ENCODE measurements around the gene MYCBP.
"Not testable (repeated sequence)": the region's sequence is repeated elsewhere in the genome, so short reads cannot be mapped to it uniquely, and the experiment has no call there.

The MYCBP gene

DNA sequence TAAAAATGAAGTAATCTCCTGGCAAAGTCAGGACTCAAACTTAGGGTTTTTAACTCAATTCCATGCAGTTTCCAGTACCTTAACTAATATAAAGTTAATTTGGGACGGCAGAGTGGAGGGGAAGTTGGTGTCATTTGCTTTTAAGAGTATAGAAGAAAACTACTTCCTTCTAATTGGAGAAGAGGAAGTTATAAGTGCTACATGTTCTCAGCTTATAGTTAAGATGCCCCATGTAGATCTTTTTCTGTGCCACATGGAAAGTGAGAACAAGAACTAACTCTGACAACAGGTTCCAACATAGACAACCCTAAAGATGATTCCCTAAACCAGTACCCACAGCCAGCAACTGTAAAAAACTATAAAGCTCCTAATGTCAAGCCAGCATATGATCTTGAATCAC is 25.1 kb downstream of the MYCBP start:
- DNase-seq = no peak
- no peak for TF ChIP-seq POLR2A (IDR thresholded peaks at IDR 0.05; ENCODE audit: low read length)
- no peak for TF ChIP-seq GATA1 (IDR thresholded peaks at IDR 0.05; ENCODE audit: low read depth, low read length)

DNA sequence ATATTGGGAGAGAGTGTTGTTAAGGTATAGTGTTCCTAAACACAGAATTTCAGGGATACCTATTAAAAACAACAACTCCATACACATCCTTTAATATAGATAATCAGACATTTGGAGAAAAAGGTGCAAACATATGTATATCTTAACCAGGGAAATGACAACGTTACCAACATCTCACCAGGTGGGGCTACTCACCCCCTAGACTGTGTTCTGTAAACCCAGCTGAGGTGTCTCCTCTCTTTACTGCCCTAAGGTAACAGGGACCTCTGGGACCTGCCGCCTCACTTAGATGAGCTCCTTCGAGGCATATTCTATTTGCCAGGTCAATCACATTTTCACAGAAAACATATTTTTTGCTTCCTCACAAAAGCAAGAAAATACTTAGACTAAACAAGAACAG is 26.9 kb downstream of the MYCBP start:
- TF ChIP-seq POLR2A (IDR thresholded peaks at IDR 0.05; ENCODE audit: low read length) (no peak), GATA1 (IDR thresholded peaks at IDR 0.05; ENCODE audit: low read depth, low read length) (no peak)
- peak in 1 of 2 experiments; percentile 9 for DNase-seq

DNA sequence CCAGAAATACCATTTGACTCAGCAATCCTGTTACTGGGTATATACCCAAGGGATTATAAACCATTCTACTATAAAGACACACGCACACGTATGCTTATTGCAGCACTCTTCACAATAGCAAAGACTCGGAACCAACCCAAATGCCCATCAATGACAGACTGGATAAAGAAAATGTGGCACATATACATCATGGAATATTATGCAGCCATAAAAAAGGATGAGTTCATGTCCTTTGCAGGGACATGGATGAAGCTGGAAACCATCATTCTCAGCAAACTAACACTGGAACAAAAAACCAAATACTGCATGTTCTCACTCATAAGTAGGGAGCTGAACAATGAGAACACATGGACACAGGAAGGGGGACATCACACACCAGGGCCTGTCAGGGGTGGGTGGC is 28.1 kb downstream of the MYCBP start:
- not testable (repeated sequence) for DNase-seq

DNA sequence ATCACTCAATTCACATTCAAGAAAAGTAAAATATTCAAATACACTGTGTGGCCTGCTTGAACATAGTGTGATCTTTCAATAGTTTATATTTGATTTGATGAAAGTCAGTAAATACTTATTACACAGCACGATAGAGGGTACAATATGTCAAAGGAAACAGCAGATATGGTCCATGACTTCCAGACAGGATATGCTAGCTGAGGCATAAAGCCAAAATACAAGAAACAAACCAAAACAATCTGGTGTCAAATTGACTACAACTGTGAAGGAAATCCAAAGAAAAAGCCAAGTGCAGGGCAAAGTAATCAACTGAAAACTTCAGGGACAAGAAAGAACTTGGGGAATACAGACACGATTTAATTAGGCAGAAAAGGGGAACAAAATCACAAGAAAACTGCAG is 32.9 kb downstream of the MYCBP start:
- no peak for DNase-seq
- no peak for TF ChIP-seq POLR2A (IDR thresholded peaks at IDR 0.05; ENCODE audit: low read length)
- no peak for TF ChIP-seq GATA1 (IDR thresholded peaks at IDR 0.05; ENCODE audit: low read depth, low read length)

DNA sequence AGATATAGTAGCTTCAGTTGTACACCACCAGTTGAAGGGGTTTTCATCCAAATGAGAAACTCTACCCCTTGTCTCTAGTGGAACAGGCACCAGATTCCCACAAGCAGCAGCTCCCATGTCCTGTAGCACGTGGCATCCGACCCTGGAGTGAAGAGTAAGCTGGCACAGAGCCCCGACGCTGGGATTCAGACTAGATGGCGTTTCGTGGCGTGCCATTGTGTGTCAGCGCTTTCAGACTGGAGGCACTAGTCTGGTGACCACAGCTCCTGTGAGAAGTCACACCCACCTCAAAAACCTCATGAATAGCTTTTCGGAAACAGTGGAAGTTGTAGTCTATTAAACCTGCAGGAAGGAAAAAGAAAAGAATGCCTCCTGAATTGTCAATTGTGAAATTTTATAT is 33.8 kb downstream of the MYCBP start:
- no peak for TF ChIP-seq POLR2A (IDR thresholded peaks at IDR 0.05; ENCODE audit: low read length)

DNA sequence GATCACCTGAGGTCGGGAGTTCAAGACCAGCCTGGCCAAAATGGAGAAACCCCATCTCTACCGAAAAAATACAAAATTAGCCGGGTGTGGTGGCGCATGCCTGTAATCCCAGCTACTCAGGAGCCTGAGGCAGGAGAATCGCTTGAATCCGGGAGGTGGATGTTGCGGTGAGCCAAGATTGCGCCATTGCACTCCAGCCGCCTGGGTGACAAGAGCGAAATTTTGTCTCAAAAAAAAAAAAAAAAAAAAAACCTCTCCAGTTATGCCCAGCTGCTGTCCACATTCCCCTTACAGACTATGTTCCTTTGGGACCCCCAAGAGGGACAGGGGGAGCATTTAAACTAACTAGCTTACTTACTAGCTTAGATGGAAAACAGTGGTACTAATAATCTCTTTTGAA is 36.8 kb downstream of the MYCBP start:
- DNase-seq = not testable (repeated sequence)

More for the DNA sequence above, 33.8 kb downstream of the MYCBP start:
- no peak for DNase-seq

DNA sequence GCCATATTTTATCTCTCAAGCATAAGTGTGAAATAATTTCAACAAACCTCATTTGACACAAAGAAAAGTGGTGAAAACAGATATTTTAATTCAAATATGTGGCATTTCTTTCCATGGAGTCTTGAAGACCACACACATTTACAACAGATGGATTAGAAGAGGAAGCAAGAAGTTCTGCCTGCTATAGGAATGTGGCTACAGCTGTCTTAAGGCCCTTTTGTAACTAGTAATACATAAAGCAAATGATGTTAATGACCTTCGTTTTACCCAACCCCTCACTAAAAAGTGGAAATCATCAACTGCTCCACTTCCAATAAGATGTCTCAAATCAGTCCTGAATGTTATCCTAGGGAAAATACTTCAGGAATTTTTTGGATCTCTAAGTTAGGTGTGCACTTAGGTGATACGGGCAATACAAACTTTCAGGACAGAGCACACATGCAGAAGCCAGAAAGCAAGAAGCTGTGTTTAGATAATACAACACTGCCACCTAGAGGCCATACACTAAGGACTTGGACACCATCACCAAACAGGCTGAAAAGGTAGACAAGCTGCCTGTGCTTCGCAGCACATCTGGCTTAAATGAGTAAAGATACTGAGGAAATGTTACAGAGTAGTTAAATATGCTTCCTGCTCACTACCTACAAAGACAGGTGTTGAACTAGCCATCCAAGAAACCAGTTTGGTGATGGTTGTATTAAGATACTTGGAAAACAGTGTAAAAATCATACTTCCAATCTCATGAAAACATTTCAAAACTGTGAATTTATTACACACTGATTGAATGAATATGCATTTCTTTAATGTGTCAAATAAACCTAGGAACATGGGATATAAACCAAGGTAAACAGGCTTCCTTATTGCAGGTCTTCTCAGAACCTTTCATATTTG is 38.0 kb downstream of the MYCBP start:
- no peak for TF ChIP-seq POLR2A (IDR thresholded peaks at IDR 0.05; ENCODE audit: low read length)
- TF ChIP-seq GATA1 (IDR thresholded peaks at IDR 0.05; ENCODE audit: low read depth, low read length) = no peak
- DNase-seq = peak; percentile 86 to 90

DNA sequence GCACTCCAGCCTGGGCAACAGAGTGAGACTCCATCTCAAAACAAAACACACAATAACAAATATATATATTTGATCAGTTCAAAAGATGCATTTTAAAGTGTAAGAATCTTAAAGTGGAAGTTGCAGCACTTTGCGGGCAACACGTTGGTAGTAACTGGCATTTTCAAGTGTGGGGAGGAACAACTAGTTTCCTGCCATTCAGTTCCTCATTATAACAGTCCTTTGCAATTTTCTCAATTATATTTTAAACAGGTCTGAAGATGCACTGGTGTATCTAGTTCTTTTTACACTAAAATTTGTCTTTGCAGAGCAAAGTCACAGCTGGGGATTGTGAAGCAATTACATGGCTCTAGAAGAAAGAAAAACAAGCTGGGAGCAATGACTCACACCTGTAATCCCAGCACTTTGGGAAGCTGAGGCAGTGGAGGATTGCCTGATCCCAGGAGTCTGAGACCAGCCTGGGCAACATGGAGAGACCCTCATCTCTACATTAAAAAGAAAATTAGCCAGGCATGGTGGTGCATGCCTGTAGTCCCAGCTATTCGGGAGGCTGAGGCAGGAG is 38.8 kb downstream of the MYCBP start:
- no peak for TF ChIP-seq POLR2A (IDR thresholded peaks at IDR 0.05; ENCODE audit: low read length)
- no peak for TF ChIP-seq GATA1 (IDR thresholded peaks at IDR 0.05; ENCODE audit: low read depth, low read length)
- no peak for DNase-seq

DNA sequence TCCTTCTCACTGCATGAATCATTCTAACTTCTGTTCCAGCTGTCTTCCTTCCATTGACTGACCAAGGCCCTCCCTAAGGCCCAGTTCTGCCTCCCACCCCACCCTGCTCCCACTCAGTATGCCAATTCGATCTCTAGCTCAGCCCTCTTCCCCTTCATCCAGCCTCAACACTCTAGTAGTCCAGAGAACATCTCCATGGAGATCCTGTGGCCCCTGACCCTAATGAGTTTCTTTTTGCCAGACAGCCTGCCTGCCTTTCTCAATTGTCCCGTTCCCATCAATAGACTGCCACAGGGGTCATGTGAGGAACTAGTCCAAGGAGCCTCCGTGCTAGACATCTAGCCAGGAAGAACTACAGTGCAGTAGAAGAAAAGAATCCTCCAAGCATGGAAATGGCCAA is 40.0 kb downstream of the MYCBP start:
- TF ChIP-seq GATA1 (IDR thresholded peaks at IDR 0.05; ENCODE audit: low read depth, low read length) (no peak), POLR2A (IDR thresholded peaks at IDR 0.05; ENCODE audit: low read length) (no peak)
- DNase-seq = no peak

DNA sequence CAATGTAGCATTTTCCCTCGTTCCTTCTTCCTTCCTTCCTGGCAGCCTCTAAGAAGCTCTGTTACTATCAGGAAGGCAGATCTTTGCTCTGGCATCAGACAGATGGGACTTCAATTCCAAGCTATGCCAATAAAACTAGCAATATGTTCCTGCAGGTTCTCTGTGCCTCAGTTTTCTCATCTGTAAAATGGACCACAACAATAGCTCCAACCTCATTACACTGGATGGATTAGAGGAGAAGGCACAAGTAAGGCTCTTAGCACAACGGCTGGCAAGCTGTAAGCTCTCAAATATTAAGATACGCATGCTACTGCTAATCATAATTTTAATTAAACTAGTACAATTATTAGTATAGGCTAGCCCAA is 40.8 kb downstream of the MYCBP start:
- DNase-seq = no peak
- TF ChIP-seq POLR2A (IDR thresholded peaks at IDR 0.05; ENCODE audit: low read length) (no peak), GATA1 (IDR thresholded peaks at IDR 0.05; ENCODE audit: low read depth, low read length) (no peak)

DNA sequence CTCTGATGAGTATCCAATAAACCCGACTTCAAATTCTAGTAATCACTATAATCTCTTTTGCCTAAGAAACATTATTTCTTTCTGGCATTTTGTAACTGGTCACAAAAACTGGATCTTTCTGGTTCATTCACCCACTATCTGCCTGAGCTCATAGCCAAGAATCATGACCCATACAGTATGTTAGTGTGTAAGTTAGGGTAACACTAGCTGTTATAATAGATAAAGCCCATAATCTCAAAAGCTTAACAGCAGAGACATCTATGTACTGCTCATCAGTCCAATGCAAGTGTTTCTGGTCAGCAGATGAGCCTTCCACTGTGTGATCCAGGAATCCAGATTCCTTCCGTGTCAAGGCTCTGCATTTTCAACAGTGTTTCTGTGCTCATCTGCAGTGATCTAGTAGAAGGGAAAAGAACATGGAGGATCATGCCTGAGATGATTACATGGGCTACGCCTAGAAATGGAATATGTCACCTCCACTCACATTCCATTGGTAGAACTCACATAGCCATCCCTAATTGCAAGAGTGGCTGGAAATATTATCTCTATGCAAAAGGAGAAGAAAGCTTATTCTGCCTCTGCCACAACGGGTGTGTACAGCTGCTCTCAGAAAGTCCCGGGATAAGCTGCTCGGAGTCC is 41.3 kb downstream of the MYCBP start:
- peak in 1 of 2 experiments; percentile 68 for DNase-seq
- TF ChIP-seq POLR2A (IDR thresholded peaks at IDR 0.05; ENCODE audit: low read length) = no peak
- TF ChIP-seq GATA1 (IDR thresholded peaks at IDR 0.05; ENCODE audit: low read depth, low read length) = no peak

DNA sequence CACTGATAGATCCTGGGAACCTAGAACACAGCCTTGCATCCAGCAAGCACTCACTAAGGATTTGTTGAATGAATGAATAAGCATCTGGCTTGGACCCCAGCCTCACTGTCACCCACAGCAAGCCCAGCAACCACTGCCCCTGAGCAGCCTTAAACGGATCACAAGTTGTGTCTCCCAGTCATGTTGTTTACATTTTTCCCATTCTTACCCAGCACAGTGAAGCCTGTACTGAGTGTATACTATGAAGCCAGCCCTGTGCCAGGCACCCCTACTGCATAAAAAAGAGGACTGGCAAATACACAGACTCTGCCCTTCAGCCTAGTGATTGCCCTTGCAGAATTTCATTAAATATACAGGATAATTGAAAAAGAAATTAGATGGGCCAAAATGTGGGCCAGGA is 43.8 kb downstream of the MYCBP start:
- no peak for DNase-seq
- TF ChIP-seq GATA1 (IDR thresholded peaks at IDR 0.05; ENCODE audit: low read depth, low read length) (no peak), POLR2A (IDR thresholded peaks at IDR 0.05; ENCODE audit: low read length) (no peak)

DNA sequence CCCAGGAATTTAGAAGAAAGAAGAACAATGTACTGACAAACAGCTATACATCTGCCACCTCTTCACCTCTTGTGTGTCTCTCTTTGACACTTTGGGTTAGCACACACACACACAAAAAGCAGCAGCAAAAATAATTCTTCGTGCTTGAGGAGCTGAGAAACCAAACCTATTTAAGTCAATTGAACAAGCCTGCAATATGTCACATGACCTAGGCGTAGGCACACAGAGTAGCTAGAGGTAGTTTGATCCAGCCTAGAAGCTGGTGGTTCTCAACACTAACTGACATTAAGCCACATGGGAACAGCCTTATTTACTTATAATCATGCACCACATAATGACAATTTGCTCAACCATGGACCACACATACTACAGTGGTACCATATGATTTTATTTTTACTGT is 45.8 kb downstream of the MYCBP start:
- TF ChIP-seq GATA1 (IDR thresholded peaks at IDR 0.05; ENCODE audit: low read depth, low read length) = no peak
- no peak for TF ChIP-seq POLR2A (IDR thresholded peaks at IDR 0.05; ENCODE audit: low read length)
- no peak for DNase-seq

DNA sequence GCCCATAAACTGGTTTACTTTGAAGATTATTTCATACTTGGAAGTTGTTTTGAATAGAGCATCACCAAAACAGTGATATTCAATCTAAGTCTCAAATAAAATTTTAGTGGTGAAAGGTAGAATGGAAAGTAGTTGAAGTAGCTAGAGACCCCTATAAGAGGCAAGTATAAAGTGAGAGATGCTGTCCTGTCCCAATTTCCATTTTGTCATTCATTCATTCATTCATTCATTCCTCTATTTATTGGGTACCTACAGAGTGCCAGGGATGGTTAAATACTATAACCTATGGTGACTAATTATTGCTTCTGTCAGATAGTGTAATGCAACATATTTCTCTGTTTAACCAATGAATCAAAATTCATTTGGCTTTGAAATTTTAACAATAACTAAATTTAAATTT is 46.3 kb downstream of the MYCBP start:
- no peak for TF ChIP-seq GATA1 (IDR thresholded peaks at IDR 0.05; ENCODE audit: low read depth, low read length)
- TF ChIP-seq POLR2A (IDR thresholded peaks at IDR 0.05; ENCODE audit: low read length) = no peak
- no peak for DNase-seq

DNA sequence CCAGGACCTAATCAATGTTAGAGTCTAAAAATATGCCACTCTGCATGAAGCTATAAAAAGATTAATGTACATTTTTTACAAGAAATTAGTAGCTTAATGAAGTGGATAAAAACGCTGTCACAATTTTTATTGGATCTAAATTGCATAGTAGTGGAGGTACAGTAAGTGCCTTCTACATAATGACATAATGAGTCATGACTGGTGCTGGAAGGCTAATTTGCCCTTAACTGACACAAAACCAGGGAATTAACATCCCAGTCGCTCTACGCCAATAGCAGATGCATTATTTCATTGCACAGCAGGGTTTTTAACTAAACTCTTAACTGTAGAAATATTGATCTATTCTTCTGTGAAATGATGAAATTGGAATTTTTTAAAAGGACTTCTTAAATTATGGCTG is 46.9 kb downstream of the MYCBP start:
- DNase-seq = no peak
- TF ChIP-seq GATA1 (IDR thresholded peaks at IDR 0.05; ENCODE audit: low read depth, low read length) (no peak), POLR2A (IDR thresholded peaks at IDR 0.05; ENCODE audit: low read length) (no peak)

All from erythroblast (primary cell).